GM12864 (cell line): ENCODE data around the gene APBB3.

Source experiments
- DNase-seq: peaks from one replicate; pipeline ENCODE4 v3.0.0-alpha.2; 2011; ENCODE audit warnings: low read depth
- H3K4me3 ChIP-seq: 2 replicates; pipeline ENCODE4 v1.5.1; 2011; ENCODE audit warnings: mild to moderate bottlenecking, low read depth, low read length, control low read depth
- CTCF ChIP-seq: IDR thresholded peaks from 2 replicates; pipeline ENCODE4 v1.5.1; 2011; ENCODE audit warnings: low read depth, mild to moderate bottlenecking, moderate library complexity, low read length, control low read depth, inconsistent platforms; ENCODE audit errors: missing control alignments

Gene APBB3

DNA sequence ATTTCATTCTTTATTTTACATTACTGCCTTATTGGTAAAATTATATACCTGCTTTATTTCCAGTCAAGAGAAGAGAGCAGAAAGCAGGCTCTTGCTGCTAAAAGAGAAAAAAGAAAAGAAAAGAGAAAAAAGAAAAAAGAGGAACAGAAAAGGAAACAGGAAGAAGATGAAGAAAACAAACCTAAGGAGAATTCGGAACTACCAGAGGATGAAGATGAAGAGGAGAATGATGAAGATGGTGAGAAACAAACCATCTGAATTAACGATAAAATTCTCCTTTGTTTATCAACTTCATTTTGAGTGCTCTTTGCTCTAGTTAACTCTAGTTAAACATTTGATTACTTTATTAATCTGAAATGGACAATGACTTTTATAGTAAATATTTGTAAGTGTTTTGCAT lies 40.4 kb downstream of the APBB3 start:
- DNase-seq: no peak
- no peak overlapping the region for H3K4me3 ChIP-seq
- TF ChIP-seq CTCF: no peak

GRCh38 chr5:140513124-140513523 lies 51.3 kb downstream of the APBB3 start:
- DNase-seq: no peak
- H3K4me3 ChIP-seq: no peak overlapping the region
- TF ChIP-seq CTCF: no peak

DNA sequence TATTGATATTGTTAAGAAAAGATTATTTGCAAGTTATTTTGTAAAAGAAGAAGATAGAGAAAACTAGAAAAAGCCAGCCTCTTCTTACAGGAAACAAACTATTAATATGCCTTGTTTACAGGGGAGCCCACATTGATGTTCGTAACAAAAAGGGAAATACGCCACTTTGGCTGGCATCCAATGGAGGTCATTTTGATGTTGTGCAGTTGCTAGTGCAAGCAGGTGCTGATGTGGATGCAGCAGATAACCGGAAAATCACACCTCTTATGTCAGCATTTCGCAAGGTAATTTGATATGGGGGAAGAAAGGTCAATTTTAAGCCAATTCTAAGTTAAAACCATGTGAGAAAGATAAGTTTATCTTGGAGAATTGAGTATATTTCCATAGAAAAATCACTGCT lies 54.5 kb downstream of the APBB3 start:
- no peak overlapping the region for H3K4me3 ChIP-seq
- TF ChIP-seq CTCF: no peak
- no peak for DNase-seq
